ENCODE results near the gene CMSS1.
"Not testable (repeated sequence)": the region's sequence is repeated elsewhere in the genome, so short reads cannot be mapped to it uniquely, and the experiment has no call there.

Gene CMSS1

GRCh38 chr3:100184948-100185570 is 367.4 kb downstream of the CMSS1 start:
- DNase-seq (ENCODE audit: low read depth), result no peak

DNA sequence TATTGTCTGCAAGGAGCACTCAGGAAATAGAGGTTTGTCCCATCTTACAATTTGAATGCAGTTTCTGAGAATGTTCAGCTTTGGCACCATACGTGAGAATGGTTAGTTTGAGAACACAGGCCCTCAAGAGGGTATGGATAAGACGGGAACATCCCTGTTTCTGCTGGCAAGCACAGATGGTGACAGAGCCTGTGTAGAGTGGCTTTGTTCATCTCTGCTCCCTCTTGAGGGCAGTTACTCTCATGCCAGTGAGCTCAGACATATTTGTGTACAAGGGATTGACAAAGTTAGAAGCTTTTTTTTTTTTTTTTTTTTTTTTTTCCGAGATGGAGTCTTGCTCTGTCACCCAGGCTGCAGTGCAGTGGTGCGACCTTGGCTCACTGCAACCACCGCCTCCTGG is 368.2 kb downstream of the CMSS1 start:
- DNase-seq (ENCODE audit: low read depth), result no peak

- no peak for DNase-seq (ENCODE audit: low read depth)
Measured at GRCh38 chr3:100189444-100189964, 371.8 kb downstream of the CMSS1 start.

DNA sequence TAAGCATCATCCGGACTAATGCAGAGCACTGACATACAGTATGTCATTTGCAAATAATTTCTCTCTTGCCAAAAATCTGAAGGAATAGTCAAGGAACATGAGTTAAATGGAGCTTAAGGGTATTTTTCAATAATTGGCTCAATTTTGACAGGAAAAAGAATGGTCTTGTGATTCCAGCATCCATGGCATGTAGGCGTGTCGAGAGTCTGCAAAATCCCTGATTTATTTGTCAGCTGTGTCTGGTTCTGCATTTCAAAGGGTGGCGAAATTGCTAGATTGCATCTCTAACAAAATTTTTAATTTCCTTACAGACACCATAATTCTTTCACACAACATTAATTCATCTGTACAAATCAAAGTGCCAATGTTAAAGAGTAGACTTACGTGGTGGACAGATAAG is 377.7 kb downstream of the CMSS1 start:
- no peak for DNase-seq (ENCODE audit: low read depth)

GRCh38 chr3:100197876-100198275 is 380.2 kb downstream of the CMSS1 start:
- no peak for DNase-seq (ENCODE audit: low read depth)

GRCh38 chr3:100198579-100199269 is 381.1 kb downstream of the CMSS1 start:
- DNase-seq (ENCODE audit: low read depth), result no peak

- no peak for DNase-seq (ENCODE audit: low read depth)
Measured at GRCh38 chr3:100205171-100205570, 387.5 kb downstream of the CMSS1 start.

- DNase-seq (ENCODE audit: low read depth), result no peak
Measured at GRCh38 chr3:100206687-100207086, 389.0 kb downstream of the CMSS1 start.

DNA sequence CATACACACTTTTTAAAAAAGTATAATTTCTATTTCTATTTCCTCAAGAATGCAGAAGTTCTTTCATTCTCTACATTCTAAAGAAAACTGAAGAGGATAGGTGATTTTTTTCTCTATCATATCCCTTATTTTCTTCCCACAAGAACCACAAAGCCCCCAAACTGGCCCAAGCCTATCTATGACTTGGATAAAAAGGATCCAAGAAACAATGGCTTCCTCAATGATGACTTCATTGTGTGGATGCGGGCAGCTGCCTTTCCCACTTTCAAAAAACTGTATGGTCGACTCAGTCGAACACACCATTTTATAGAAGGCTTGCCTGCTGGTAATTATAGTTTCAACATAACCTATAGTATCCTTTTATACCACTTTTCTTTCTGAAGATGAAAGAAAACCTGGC is 390.2 kb downstream of the CMSS1 start:
- no peak for DNase-seq (ENCODE audit: low read depth)

DNA sequence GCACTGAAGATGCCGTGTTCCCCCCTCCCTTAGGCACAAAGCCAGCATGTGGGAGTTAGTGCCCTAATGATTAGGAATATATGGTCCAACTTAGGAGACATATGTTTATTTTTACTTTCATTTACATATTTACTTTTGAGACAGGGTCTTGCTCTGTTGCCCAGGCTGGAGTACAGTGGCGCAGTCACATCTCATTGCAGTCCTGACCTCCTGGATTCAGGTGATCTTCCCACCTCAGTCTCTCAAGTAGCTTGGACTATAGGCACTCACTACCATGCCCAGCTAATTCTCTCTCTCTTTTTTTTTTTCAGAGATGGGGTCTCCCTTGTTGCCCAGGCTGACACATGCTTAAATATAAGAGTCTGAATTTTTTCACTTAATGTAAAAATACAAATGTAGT is 391.5 kb downstream of the CMSS1 start:
- DNase-seq (ENCODE audit: low read depth), result no peak

DNA sequence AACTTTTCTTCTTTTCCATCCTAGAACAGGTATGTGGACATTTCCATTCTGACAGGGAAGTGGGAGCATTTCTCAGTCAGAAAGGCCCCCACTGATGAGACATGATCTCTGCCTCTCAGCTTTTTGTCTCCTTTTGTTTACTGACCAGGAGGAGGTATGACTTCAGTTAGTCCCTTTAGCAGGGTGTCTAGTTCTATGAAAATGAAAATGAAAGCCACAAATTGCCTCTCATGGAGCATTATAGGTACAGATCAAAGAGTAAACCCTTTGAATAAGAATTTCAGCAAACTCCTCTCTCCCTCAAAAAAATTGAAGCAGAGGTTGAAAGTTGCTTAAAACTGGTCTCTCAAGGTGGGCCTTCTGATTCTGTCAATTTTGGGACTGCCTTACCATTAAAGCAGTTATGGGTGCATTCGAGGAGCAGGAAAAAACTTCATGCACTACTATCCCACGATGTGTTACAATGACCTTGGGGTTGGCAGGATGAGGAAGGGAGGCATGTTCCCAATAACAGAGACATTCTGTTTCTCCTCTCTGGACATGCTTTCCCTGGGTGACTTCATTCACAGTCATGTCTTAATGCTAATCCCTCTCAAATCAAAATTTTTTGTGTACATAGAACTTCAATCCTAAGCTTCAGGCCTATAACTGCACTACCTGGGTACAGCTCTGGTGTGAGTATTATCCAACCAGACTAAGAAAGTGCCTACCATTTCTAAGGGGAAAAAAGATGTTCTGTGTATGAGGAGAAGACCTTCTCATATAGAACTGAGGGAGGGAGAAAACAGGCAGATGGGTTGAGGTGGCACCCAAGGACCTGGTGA is 392.5 kb downstream of the CMSS1 start:
- DNase-seq (ENCODE audit: low read depth), result no peak

DNA sequence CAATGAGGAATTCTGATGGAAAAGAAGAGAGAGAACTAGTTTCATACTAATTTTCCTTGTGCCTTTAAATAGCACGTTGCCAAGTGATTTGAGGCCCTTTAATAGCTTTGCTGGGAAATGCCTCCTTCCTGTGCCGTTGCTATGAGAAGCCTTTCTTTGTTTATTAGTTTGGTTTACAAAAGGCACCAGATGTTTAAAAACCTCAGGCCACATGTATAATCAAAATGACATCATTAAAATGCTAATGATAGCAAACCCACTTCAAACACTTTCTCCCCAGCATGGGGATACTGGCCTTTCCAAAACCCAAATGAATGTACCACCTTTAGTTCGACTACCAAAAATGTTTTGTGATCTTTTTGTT is 393.1 kb downstream of the CMSS1 start:
- no peak for DNase-seq (ENCODE audit: low read depth)

DNA sequence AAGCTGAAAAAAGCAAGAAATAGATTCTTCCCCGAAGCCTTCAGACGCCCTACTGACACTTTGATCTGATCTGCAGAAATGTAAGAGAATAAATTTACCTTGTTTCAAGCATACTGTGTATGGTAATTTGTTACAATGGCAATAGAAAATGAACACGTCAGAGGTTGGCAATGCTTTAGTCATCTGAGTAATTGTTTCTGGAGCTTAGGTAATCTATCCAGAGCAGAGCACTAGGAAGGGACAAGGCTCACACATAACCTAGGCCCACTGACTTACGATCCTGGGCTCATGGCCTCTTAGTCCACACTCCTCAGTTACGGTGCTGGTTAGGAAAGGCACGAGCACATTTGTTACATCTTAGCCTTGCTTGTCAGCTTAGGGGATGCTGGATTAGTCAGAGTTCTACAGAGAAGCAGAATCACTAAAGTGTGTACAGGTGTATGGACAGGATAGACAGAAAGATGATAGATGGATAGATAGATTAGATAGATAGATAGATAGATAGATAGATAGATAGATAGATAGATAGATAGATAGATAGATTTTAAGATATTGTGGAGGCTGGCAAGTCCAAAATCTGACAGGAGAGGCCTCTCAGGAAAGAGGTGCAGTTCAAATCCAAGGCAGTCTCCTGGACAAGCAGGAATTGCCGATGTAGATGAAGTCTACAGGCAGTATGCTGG is 396.4 kb downstream of the CMSS1 start:
- no peak for DNase-seq (ENCODE audit: low read depth)

DNA sequence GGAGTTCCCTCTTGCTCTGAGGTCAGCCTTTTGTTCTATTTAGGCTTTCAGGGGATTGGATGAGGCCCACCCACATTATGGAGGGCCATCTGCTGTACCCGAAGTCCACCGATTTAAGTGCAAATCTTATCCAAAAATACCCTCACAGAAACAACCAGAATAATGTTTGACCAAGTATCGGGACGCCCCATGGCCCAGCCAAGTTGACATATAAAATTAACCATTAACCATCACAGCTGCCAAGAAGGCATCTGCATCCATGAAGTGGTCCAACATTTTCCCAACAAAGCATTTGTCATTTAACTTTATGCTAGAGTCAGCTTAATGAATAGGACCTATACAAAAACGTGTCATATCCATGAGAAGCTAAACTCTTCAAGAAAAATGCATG is 396.9 kb downstream of the CMSS1 start:
- no peak for DNase-seq (ENCODE audit: low read depth)

DNA sequence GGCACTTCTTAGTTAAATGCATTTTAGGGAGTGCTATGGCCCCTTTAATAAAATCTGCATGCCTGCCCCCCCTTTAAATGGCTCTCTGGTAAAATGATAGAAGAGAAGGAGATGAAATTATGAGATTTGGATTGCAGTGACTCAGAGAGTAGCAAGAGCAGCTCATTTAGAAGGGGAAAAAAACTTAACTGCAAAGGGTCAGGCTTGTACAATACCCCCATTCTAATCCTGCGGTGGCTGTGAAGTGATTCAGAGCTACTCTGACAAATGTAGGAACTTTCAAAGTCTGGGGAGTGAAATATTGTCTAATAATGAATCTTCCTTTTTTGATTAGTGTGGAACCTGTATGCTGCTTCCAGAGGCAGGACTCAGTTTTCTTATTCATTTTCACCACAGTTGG is 399.1 kb downstream of the CMSS1 start:
- DNase-seq (ENCODE audit: low read depth), result no peak

DNA sequence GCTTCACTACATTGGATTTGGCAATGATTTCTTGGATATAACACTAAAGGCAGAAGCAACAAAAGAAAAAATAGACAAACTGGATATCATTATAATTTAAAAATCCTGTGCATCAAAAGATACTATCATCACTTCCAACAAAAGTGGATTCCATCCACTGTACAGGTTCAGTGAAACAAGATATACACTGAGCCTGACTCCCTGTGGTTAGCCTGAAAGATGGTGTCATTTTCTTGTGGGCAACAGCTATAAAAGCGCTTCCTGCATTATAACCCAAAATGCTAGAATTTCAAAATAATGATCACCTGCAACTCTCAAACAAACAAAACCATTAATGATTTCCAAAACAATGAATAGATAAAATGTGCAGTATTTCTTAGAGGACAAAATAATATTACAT is 403.5 kb downstream of the CMSS1 start:
- no peak for DNase-seq (ENCODE audit: low read depth)

- DNase-seq (ENCODE audit: low read depth), result no peak
Measured at GRCh38 chr3:100225193-100225592, 407.5 kb downstream of the CMSS1 start.

DNA sequence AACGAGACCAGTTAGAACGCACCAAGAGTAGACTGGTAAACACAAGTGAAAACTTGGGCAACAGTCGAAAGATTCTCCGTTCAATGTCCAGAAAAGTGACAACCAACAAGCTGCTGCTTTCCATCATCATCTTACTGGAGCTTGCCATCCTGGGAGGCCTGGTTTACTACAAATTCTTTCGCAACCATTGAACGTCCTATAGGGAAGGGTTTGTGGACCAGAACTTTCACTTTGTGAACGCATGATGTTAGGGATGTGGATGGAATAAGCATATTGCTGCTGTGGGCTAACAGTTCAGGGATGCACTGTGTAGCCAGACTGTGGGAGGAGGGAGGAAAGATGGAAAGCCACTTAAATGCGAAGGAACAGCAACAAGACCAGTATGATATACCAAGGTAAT is 408.2 kb downstream of the CMSS1 start:
- no peak for DNase-seq (ENCODE audit: low read depth)

GRCh38 chr3:100226712-100227429 is 409.2 kb downstream of the CMSS1 start:
- no peak for DNase-seq (ENCODE audit: low read depth)

- no peak for DNase-seq (ENCODE audit: low read depth)
Measured at GRCh38 chr3:100227511-100227921, 409.9 kb downstream of the CMSS1 start.

GRCh38 chr3:100228247-100228646 is 410.6 kb downstream of the CMSS1 start:
- no peak for DNase-seq (ENCODE audit: low read depth)

- DNase-seq (ENCODE audit: low read depth), result not testable (repeated sequence)
Measured at GRCh38 chr3:100229188-100229587, 411.5 kb downstream of the CMSS1 start.
